Immature natural killer cell (primary cell): ENCODE measurements around the gene GZMB. TPM values are rescaled to one million over a fixed set of nuclear protein-coding genes. Genes with fewer than 3 reads are reported as not detected.
A peak's percentile ranks its signal among the peaks of the same experiment; 100 is the strongest.

ENCODE experiments used
- DNase-seq, 3 donors: peaks; one replicate each; pipeline ENCODE4 v3.0.0; 2022; ENCODE audit warnings: mixed read lengths in 1 of 3
- H3K27ac Mint-ChIP-seq, 6 donors: one replicate each; pipeline ENCODE4 v1.8.0; 2020; ENCODE audit warnings: mixed read lengths in 6 of 6, mild to moderate bottlenecking in 5 of 6, inconsistent platforms in 4 of 6, moderate library complexity in 3 of 6
- H3K27me3 Mint-ChIP-seq, 3 donors: one replicate each; pipeline ENCODE4 v1.8.0; 2020 to 2021; ENCODE audit warnings: low read depth in 3 of 3, mild to moderate bottlenecking in 3 of 3, mixed read lengths in 3 of 3, moderate library complexity in 3 of 3, inconsistent platforms in 1 of 3
- H3K36me3 Mint-ChIP-seq, 3 donors: one replicate each; pipeline ENCODE4 v1.8.0; 2020; ENCODE audit warnings: mixed read lengths in 3 of 3, inconsistent platforms in 2 of 3, mild to moderate bottlenecking in 2 of 3
- H3K4me1 Mint-ChIP-seq, 2 donors: one replicate each; pipeline ENCODE4 v1.8.0; 2020; ENCODE audit warnings: inconsistent platforms in 2 of 2, mild to moderate bottlenecking in 2 of 2, mixed read lengths in 2 of 2, moderate library complexity in 1 of 2
- H3K4me3 Mint-ChIP-seq, 5 donors: one replicate each; pipeline ENCODE4 v1.8.0; 2020; ENCODE audit warnings: mild to moderate bottlenecking in 5 of 5, mixed read lengths in 5 of 5, inconsistent platforms in 3 of 5, moderate library complexity in 3 of 5
- H3K9me3 Mint-ChIP-seq, 6 donors: one replicate each; pipeline ENCODE4 v1.8.0; 2020; ENCODE audit warnings: mild to moderate bottlenecking in 6 of 6, mixed read lengths in 6 of 6, inconsistent platforms in 4 of 6, moderate library complexity in 3 of 6
- polyA plus RNA-seq, 3 donors: library from polyadenylated mRNA; unstranded; fragments of 300-500 nt; fragmentation: Illumina TruSeq; gene quantifications; one replicate each; pipeline ENCODE4 v1.2.3, GENCODE V29; 2021

GZMB gene, protein sequence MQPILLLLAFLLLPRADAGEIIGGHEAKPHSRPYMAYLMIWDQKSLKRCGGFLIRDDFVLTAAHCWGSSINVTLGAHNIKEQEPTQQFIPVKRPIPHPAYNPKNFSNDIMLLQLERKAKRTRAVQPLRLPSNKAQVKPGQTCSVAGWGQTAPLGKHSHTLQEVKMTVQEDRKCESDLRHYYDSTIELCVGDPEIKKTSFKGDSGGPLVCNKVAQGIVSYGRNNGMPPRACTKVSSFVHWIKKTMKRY
- 1,000 to 10,000 TPM; 2,800 to 4,930 (median 2,869) TPM for polyA plus RNA-seq

- H3K4me1 Mint-ChIP-seq: peaks cover 58 to 68% of the 10 kb centered on the region in 2 donors
- peak within 1 kb of the TSS; percentile 97 to 99 (median 99) for H3K4me3 Mint-ChIP-seq
- H3K27ac Mint-ChIP-seq: peak within 1 kb of the TSS; percentile 99 to 100 (median 100)
- no peaks in the 10 kb centered on the region for H3K9me3 Mint-ChIP-seq
- peak; percentile 97 to 98 (median 98) for DNase-seq
- peaks cover 26 to 51% (median 38%) of the 10 kb centered on the region in 3 donors for H3K27me3 Mint-ChIP-seq
- peaks cover 45 to 48% (median 47%) of the 10 kb centered on the region in 3 donors for H3K36me3 Mint-ChIP-seq
These were observed at the start of gene GZMB for GRCh38 chr14:24634158-24634557. GZMB (minus strand) TSS chr14:24634190; CDS start chr14:24634160, 30 bp downstream.

- Mint-ChIP-seq H3K36me3 (peaks cover 0 to 6% (median 0%) of the 10 kb centered on the region in 3 donors), H3K4me1 (peaks cover 90 to 95% of the 10 kb centered on the region in 2 donors), H3K4me3 (peak overlapping the region; percentile 93 to 99 (median 95)), H3K9me3 (no peaks in the 10 kb centered on the region), H3K27ac (peak overlapping the region; percentile 95 to 100 (median 99)), H3K27me3 (peaks cover 3 to 12% (median 5%) of the 10 kb centered on the region in 3 donors)
- peak in 1 of 3 donors; percentile 40 for DNase-seq
These were observed 47.1 kb upstream of the GZMB start for GRCh38 chr14:24681056-24681455.

DNA sequence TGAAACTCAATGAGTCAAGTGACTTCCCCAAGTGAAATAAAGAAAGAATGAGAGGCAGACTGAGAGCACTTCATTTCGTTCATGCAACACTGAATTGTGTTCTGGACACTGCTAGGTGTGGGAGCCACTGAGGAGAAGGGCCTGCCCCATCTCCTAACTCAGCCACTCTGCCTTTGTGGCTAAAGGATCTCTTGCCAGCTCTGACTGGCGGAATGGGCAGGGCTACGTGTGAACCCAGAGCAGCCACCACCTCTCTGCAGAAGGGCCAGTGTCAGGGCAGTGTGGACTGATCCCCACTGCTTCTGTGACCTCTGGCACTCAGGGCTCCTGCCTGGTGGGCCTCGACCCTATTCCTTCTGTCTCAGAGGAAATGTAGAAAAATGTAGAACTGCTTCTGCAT lies 46.5 kb upstream of the GZMB start:
- H3K36me3 Mint-ChIP-seq: peaks cover 0 to 6% (median 0%) of the 10 kb centered on the region in 3 donors
- no peaks in the 10 kb centered on the region for H3K9me3 Mint-ChIP-seq
- H3K4me3 Mint-ChIP-seq: peak overlapping the region; percentile 93 to 99 (median 95)
- peaks cover 3 to 12% (median 5%) of the 10 kb centered on the region in 3 donors for H3K27me3 Mint-ChIP-seq
- H3K4me1 Mint-ChIP-seq: peaks cover 90 to 95% of the 10 kb centered on the region in 2 donors
- H3K27ac Mint-ChIP-seq: peak overlapping the region; percentile 95 to 100 (median 99)
- peak in 2 of 3 donors; percentile 40 to 46 for DNase-seq

DNA sequence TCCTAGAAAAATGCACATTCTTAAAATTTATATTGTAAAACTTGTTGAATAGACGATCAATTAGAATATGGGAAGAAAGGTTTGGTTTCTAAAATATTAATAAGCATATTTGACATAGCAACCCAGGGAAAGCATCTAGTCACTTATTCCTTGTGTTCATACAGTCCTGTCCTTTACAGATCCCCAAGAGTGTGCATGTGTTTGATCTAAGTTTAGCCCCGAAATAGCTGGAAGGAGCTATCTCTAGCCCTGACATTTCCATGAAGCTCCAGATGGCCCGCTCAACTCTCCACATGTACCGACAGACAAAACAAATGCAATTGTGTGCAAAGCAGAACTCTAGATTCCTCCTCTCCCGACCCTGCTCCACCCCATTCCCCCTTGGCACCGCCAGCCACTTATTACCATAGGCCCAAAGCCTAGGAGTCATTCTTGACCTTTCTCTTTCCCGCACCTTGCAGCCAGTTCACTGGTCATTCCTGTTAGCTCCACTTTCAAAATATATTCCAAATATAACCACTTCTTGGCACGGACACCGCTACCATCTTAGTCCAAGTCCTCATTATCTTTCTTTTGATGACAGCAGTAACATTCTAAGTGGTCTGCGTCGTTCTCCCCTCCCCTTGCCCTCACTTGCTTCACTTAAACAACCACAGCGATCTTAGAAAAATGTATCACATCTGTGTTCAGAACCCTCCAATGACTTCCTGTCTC lies 45.4 kb upstream of the GZMB start:
- DNase-seq: peak; percentile 67 to 76 (median 74)
- Mint-ChIP-seq H3K4me3 (peak overlapping the region; percentile 93 to 99 (median 95)), H3K27ac (peak overlapping the region; percentile 95 to 100 (median 99)), H3K4me1 (peaks cover 94 to 95% of the 10 kb centered on the region in 2 donors), H3K36me3 (peaks cover 0 to 6% (median 0%) of the 10 kb centered on the region in 3 donors), H3K9me3 (no peaks in the 10 kb centered on the region), H3K27me3 (peaks cover 3 to 13% (median 5%) of the 10 kb centered on the region in 3 donors)

GRCh38 chr14:24678801-24679247 lies 44.8 kb upstream of the GZMB start:
- Mint-ChIP-seq H3K9me3 (no peaks in the 10 kb centered on the region), H3K4me3 (peak overlapping the region; percentile 93 to 99 (median 95)), H3K27me3 (peaks cover 3 to 16% (median 7%) of the 10 kb centered on the region in 3 donors), H3K27ac (peak overlapping the region; percentile 95 to 100 (median 99)), H3K4me1 (peaks cover 95 to 96% of the 10 kb centered on the region in 2 donors), H3K36me3 (peaks cover 0 to 6% (median 0%) of the 10 kb centered on the region in 3 donors)
- peak; percentile 87 to 91 (median 90) for DNase-seq

- Mint-ChIP-seq H3K36me3 (peaks cover 0 to 6% (median 0%) of the 10 kb centered on the region in 3 donors), H3K27me3 (peaks cover 7 to 24% (median 10%) of the 10 kb centered on the region in 3 donors), H3K27ac (peak overlapping the region; percentile 95 to 100 (median 99)), H3K9me3 (no peaks in the 10 kb centered on the region), H3K4me3 (peak overlapping the region; percentile 93 to 99 (median 95)), H3K4me1 (peaks cover 97 to 99% of the 10 kb centered on the region in 2 donors)
- no peak for DNase-seq
These were observed 44.0 kb upstream of the GZMB start for GRCh38 chr14:24677956-24678355.

DNA sequence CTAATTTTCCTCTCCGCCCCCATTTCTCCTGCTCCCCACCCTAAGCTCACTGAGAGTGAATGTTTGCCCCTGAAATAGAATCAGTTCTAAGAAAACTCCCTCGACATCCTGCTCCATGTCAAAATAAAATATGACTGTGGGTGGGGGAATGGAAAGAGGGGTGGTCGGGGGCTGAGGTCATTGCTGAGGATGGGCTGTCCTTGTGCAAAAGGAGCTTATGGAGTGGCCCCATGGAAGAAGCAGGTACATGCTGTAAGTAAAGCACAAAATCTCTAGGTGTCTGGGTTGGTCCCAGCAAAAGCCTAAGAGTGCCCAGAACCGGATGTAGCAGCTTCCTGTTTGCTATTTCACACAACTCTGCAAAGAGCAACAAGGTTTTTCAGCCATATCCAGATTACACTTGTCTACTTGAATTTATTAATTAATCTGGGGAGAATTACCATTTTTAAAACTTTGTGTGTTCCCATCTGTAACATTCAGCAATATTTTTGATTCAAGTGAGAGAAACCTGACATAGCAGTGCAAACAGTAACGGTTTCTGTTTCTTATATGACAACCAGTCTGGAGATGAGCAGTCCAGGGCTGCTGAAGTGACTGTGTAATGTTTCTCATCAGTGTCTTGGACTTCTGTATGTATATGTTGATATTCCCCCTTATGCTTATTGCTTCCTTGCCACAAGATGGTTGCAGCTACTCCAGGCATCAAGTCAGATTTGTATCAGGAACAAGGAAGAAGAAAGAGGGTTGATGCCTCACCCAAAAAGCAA lies 40.4 kb upstream of the GZMB start:
- peaks cover 7 to 23% (median 9%) of the 10 kb centered on the region in 3 donors for H3K27me3 Mint-ChIP-seq
- peaks cover 0 to 4% (median 0%) of the 10 kb centered on the region in 3 donors for H3K36me3 Mint-ChIP-seq
- peak overlapping the region; percentile 96 to 100 (median 99) for H3K27ac Mint-ChIP-seq
- no peaks in the 10 kb centered on the region for H3K9me3 Mint-ChIP-seq
- H3K4me1 Mint-ChIP-seq: peaks cover 89 to 99% of the 10 kb centered on the region in 2 donors
- DNase-seq: peak; percentile 60 to 66 (median 62)
- peak overlapping the region; percentile 86 to 97 (median 92) for H3K4me3 Mint-ChIP-seq

DNA sequence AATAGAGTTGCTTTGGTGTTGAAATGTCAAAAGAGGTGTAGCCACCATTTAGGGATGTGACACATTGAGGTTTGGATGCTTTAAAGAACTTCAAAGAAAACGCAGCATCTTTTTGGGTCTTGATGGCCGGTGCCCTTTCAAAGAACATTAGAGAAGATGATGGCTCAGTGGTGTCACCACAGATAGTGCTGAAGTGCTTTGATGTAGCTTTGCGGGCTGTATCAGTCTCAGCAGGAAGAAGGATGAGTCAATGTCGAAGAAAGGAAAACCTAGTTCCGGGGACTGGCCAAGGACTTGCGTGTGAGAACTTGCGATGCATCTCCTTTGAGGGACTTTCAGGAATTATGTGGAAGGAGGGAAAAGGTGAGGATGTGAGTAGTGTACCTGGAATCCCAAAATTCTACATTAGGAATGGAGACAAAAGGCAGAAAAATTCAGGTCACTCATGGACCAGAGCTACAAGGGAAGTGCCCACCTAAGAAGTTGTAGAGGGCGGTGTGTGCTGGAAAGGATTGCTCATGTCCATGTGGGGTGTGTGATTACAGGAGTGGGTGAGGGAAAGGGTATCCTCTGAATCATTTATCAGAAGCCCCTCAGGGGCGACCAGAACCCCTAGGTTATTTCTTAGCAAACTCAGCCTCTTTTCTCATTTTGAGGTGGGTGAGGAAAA lies 39.7 kb upstream of the GZMB start:
- Mint-ChIP-seq H3K27ac (peak overlapping the region; percentile 96 to 100 (median 99)), H3K9me3 (no peaks in the 10 kb centered on the region), H3K36me3 (peaks cover 0 to under 1% (median 0%) of the 10 kb centered on the region in 3 donors), H3K4me3 (peak overlapping the region; percentile 86 to 97 (median 92)), H3K4me1 (peaks cover 89 to 98% of the 10 kb centered on the region in 2 donors), H3K27me3 (peaks cover 5 to 17% (median 7%) of the 10 kb centered on the region in 3 donors)
- DNase-seq: peak; percentile 82 to 85 (median 83)

- Mint-ChIP-seq H3K27ac (peak overlapping the region; percentile 96 to 100 (median 99)), H3K27me3 (peaks cover 5 to 17% (median 6%) of the 10 kb centered on the region in 3 donors), H3K4me3 (peak overlapping the region; percentile 86 to 97 (median 92)), H3K36me3 (no peaks in the 10 kb centered on the region), H3K9me3 (no peaks in the 10 kb centered on the region), H3K4me1 (peaks cover 83 to 96% of the 10 kb centered on the region in 2 donors)
- no peak for DNase-seq
These were observed 39.1 kb upstream of the GZMB start for GRCh38 chr14:24673059-24673458.

DNA sequence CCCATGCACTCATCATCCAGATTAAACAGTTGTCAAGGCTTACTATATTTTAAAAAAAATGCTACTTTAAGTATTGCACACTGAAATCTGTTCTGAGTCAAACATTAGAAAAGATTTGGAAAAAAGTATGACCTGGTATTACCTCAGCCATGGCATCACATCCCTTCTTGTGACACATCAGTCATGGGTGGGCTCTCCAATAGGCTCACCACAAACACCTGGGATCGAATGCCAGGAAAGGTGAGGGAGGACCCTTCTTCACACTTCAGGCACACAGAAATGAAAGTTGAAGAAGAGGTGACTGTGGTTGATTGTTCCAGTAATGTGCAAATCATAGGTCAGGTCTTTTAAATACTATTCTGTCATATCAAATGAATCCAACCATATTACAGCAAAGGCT lies 36.6 kb upstream of the GZMB start:
- Mint-ChIP-seq H3K36me3 (no peaks in the 10 kb centered on the region), H3K4me1 (peaks cover 76 to 94% of the 10 kb centered on the region in 2 donors), H3K27ac (peak overlapping the region; percentile 88 to 96 (median 92)), H3K4me3 (peak overlapping the region; percentile 12 to 52 (median 48)), H3K9me3 (no peaks in the 10 kb centered on the region), H3K27me3 (peaks cover 5 to 17% (median 6%) of the 10 kb centered on the region in 3 donors)
- DNase-seq: peak; percentile 65 to 74 (median 72)

DNA sequence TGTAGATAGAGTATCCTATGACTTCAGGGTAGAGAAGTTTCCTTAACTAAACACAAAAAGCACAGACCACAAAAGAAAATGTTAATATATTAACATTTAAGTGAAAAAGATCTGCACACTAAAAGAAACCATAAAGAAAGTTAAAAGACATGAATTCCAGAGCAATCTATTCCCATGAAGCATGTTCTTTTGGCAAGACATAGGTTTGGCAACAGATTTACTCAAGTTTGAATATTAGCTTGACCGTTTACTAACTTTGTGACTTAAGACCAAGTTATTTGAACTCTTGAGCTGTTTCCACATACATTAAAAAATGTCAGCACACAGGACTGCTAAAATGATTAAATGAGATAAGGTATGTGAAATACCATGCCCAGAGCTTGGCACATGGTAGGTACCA lies 35.7 kb upstream of the GZMB start:
- no peak for DNase-seq
- peaks cover 76 to 94% of the 10 kb centered on the region in 2 donors for H3K4me1 Mint-ChIP-seq
- H3K27me3 Mint-ChIP-seq: peaks cover 5 to 19% (median 6%) of the 10 kb centered on the region in 3 donors
- peak overlapping the region; percentile 65 to 96 (median 88) for H3K27ac Mint-ChIP-seq
- no peaks in the 10 kb centered on the region for H3K9me3 Mint-ChIP-seq
- no peaks in the 10 kb centered on the region for H3K36me3 Mint-ChIP-seq
- H3K4me3 Mint-ChIP-seq: no peak overlapping the region

GRCh38 chr14:24665440-24665991 lies 31.5 kb upstream of the GZMB start:
- Mint-ChIP-seq H3K27ac (peak overlapping the region; percentile 91 to 96 (median 94)), H3K4me1 (peaks cover 77 to 94% of the 10 kb centered on the region in 2 donors), H3K4me3 (peak overlapping the region; percentile 63 to 81 (median 73)), H3K36me3 (no peaks in the 10 kb centered on the region), H3K9me3 (no peaks in the 10 kb centered on the region), H3K27me3 (peaks cover 0 to 2% (median 2%) of the 10 kb centered on the region in 3 donors)
- peak; percentile 74 to 78 (median 78) for DNase-seq
